IPS DF 4.7 (cell line): ENCODE results near the gene DNAH1.

Experiments
- DNase-seq: peaks from one replicate; pipeline ENCODE4 v3.0.0-alpha.2; 2013; ENCODE audit warnings: low spot score; ENCODE audit errors: extremely low read depth

DNAH1 gene

DNA sequence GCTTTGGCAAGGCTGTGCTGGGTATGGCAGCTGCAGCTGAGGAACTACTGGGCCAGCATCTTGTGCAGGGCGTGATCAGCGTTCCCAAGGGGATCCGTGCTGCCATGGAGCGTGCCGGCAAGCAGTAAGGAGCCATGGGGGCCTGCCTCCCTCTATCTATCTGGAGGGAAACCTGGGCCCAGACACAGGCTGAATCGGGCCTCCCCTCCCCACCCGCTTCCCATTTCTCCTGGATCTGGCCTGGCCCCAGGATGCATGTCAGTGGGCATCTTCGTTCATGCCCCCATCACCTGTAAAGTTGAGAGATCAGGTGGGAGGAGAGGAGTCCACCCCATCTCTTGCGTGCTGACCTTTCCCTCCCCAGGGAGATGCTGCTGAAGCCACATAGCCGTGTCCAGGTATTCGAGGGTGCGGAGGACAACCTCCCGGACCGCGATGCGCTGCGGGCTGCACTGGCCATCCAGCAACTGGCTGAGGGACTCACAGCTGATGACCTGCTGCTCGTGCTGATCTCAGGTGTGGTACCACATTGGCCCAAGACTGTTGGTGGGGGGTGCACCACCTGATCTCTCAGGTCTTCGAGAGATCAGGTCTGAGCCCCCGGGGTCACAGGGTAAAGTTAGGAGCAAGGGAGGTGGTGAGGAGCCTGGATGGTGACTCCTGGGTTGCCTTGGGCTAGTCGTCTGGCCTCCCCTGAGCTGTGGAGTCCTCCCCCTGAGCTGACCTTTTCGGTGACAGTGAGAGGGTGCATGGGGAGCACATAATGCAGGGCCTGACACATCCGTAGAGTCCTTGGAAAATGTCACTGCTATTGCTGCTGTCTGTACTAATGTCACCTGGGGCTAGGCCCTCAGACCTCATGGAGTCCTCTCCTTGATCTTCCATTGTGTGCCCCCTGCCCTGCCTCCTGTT is 25.3 kb upstream of the DNAH1 start:
- no peak for DNase-seq

DNA sequence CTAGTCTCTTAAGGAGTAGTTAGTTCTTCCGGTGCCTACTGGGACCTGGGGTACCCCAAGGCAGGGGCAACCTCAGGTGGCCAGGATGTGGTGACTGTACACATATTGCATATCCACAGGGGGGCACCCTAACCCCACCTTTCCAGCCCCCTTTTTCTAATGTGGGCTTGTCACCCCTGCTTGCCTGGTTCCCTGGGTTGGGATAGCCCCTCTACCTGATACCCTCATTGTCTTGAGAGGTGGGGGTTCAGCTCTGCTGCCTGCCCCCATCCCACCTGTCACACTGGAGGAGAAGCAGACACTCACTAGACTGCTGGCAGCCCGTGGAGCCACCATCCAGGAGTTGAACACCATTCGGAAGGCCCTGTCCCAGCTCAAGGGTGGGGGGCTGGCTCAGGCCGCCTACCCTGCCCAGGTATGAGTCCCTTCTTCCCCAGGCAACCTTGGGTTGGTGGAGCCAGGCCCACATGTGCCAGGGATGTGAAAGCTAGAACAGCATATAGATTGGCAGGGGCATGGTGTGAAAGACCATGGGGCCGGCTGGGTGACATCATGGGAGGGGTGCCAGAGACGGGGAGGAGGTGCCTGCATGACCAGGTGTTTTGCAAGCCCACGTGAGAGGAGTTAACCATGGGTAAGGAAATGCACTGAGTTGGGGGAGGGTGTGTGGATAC is 24.5 kb upstream of the DNAH1 start:
- DNase-seq = no peak

GRCh38 chr3:52292247-52293065 is 23.7 kb upstream of the DNAH1 start:
- DNase-seq = no peak

DNA sequence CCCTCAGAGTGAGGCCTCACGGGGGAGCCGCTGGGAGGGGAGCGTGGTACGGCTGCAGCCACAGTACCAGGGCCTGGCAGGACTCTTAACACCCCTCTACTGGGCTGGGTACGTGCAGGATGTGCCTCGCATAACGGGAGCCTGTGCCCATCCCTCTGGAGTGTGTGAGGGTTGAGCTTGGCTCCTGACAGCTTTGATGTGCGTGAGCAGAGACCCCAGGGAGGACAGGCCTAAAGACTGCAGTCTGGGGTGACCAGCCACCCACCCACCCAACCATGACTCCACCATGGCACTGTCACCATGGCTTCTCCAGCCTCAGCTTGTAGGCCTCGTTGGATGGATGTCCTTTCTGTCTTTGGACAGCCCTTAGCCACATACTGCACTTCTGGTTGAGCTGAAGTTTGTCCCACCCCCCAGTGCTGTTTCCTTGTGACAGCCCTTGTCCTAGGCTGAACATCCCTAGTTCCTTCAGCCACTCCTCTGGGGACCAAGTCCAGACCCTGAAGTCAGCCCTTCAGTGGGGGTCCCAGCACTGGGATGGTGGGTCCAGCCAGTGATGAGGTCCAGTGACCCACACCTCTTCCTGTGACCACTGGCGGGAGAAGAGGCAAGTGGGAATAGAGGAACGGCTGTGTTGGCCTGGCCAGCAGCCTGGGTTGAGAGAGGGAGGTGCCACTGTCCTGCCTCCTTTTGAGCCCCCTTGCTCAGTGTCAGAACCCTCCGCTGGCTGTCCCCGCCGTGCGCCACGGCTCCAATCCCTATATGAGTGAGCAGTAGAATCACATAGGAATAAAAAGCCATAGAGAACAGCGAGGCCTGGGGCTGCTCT is 22.4 kb upstream of the DNAH1 start:
- no peak for DNase-seq

DNA sequence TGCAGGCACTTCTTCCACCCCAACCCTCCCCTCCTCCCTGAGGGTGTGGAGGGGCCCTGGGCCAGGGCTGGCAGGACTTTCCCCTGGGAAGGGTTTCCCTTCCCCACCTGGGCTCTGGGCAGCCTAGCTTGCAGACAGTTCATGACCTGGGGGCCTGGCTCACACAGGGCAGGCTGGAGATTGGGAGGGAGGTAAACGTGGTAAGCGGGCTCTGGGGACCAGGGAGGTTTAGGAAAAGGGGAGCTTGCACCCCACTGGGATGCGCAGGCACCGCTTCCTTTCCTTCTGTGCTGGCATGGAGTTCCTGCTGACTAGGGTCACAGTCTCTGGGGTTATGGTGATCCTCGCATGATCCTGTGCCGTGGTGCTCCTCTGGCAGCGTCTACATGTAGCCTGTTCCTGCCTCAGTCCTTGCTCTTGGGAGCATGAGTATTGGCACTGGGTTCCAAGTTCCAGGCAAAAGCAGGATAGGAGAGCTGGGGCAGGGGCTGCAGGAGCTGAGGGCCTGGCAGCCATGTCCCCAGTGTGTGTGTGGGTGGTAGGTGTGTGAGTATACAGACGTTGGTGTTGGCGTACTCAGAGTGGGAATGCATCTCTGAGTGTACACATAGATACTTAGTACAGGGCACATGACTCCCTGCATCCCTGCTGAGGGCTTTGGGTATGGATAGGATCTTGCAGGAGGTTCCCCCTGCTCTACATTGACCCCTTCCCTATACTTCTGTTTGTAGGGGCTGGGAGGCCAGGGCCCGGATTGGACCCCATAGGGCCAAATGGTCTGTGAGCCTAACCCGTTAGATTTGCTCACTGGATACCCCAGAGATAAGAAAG is 21.6 kb upstream of the DNAH1 start:
- DNase-seq = no peak

- no peak for DNase-seq
Measured at GRCh38 chr3:52295671-52296208, 20.4 kb upstream of the DNAH1 start.

- DNase-seq = no peak
Measured at GRCh38 chr3:52297242-52298148, 18.6 kb upstream of the DNAH1 start.

DNA sequence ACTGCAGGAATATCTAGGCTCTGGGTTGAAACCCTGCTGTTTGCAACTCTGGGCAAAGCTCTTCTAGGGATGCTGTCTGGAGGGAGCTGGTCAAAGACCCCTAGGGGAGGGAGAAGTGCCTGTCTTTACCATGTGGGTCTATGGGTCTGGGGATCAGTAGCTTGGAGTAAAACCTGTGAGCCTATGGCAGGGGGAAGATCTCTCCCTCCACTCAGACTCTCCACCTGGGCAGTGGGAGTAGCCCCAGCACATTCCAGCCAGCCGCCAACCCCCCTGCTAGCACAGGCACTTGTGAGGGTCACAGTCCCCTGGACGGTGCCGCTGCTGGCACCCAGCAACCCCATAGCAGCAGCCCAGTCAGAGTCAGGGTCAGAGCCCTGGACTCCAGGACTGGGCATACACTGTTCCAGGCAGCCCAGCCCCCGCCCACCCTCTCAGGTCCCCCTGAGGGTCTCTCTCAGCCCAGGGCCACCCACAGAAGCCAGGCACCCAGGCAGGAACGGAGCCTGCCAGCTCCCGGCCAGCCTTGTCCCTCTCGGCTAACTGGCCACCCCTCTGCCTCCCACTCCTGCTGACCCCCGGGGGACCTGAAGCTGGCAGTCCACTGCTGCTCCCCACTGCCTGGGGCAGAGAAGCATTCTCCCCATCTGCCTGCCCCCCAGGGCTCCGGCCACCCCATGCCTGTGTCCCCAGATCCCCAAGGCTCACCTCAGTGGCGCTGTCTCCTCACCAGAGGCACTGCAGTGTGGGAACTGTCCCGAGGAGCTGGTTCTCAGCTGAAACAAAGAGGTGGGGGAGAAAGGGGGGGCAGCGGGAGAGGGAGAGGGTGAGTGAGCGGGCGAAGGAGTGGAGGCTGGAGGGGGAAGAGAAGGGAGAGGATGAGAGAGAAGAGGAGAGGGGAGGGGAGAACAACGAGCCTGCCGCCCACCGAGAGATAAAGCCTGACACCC is 17.7 kb upstream of the DNAH1 start:
- no peak for DNase-seq

- DNase-seq = no peak
Measured at GRCh38 chr3:52299247-52299878, 16.8 kb upstream of the DNAH1 start.

GRCh38 chr3:52299879-52300611 is 16.1 kb upstream of the DNAH1 start:
- no peak for DNase-seq

DNA sequence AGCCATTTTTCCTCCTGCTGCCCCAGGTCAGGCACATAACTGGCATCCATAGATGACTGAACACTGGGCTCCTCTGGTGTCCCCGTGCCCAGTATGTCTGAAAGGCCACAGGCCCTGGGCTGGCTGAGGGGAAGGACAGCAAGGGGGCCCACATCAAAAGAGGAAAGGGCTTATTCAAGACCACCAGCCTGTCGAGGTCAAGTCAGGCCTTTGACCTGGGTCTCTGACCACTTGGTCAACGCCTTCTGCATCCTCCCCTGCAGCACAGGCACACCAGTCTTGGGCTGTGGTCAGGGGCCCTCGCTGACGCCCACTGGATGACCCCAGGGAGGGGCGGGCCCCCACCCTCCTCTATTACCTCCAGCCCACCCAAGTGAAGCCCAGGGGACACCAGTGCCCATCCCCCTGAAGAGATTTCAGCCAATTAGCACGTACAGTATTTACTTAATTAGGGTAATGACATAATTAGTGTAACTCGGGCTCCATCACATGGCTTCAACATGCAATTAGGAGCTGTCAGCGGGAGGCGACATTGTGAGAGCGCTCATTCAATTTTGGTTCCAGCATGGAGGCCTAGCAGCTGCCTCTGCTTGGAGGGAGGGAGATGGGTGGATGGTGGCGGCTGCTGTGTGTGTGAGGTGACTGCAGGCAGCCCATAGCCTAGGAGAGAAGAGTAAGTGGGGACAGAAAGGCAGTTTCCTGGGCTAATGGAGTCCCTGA is 13.5 kb upstream of the DNAH1 start:
- no peak for DNase-seq

GRCh38 chr3:52303811-52304210 is 12.3 kb upstream of the DNAH1 start:
- no peak for DNase-seq

DNA sequence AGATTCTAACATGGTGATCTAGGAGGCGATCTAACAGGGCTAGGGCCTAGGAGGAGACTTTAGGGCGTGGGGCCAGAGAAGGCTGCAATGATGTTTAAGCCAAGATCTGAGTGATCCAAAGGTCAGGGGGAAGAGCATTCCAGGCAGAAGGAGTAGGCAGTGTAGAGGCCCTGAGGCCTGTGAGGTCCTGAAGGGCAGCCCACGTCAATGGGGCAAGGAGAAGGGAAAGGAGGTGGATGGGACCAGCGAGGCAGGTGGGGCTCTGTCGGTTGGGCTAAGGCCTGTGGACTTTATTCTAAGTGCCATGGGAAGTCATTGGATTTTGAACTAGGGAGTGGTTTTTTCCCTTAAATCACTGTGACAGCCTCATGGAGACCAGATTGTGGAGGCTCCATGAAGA is 10.2 kb upstream of the DNAH1 start:
- DNase-seq = no peak

GRCh38 chr3:52306978-52307377 is 9.1 kb upstream of the DNAH1 start:
- no peak for DNase-seq

DNA sequence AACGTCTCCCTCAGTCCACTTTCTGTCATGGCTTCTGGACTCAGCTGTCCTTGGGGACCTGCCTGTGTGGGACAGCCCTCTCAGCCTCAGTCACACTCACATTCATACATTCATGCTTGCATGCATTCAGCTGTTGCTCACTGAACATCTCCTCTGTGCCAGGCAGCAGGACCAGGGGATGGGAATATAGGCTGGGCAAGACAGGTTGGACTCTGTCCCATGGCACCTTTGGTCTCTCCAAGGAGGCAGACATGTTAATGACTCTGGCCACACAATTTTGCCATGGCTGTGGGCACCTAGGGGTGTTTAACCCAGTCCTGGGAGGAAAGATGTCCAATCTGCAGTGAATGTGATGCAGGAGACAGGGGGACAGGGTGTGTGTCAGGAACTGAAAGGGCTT is 7.8 kb upstream of the DNAH1 start:
- no peak for DNase-seq
